ENCODE measurements around the gene PCDHGC3.

Gene PCDHGC3

DNA sequence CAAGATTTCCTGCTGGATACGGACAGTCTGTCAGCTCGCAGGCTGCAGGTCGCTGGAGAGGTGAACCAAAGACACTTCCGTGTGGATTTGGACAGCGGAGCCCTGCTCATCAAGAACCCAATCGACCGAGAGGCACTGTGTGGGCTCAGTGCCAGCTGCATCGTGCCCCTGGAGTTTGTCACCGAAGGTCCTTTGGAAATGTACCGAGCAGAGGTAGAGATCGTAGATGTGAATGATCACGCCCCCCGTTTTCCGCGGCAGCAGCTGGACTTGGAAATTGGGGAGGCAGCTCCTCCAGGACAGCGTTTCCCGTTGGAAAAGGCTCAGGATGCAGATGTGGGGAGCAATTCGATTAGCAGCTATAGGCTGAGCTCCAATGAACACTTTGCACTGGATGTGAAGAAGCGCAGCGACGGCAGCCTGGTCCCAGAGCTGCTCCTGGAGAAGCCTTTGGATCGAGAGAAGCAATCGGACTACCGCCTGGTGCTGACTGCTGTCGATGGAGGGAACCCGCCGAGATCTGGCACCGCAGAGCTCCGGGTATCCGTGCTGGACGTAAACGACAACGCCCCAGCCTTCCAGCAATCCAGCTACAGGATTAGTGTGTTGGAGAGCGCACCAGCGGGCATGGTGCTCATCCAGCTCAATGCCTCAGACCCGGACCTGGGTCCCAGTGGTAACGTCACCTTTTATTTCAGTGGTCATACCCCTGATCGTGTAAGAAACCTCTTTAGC, 9.7 kb downstream of the PCDHGC3 start:
- no peak for DNase-seq

DNA sequence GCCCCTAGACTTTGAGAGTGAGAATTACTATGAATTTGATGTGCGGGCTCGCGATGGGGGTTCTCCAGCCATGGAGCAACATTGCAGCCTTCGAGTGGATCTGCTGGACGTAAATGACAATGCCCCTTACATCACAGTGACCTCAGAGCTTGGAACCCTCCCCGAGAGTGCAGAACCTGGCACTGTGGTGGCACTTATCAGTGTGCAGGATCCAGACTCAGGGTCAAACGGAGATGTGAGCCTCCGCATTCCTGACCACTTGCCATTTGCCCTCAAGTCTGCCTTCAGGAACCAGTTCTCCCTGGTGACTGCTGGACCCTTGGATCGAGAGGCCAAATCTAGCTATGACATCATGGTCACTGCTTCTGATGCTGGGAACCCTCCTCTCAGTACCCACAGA, 10.3 kb downstream of the PCDHGC3 start:
- no peak for DNase-seq

DNA sequence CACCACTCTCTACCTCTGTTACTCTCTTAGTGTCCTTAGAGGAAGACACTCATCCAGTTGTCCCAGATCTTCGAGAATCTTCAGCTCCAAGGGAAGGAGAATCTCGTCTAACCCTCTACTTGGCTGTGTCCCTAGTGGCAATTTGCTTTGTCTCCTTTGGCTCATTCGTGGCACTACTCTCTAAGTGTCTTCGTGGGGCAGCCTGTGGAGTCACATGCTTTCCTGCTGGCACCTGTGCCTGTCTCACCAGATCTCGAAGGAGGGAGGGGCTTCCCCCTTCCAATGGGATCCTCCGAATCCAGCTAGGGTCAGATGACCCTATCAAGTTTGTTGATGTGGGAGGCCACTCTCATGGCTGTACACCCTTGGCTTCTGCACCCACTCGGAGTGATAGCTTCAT, 11.4 kb downstream of the PCDHGC3 start:
- DNase-seq, result no peak

DNA sequence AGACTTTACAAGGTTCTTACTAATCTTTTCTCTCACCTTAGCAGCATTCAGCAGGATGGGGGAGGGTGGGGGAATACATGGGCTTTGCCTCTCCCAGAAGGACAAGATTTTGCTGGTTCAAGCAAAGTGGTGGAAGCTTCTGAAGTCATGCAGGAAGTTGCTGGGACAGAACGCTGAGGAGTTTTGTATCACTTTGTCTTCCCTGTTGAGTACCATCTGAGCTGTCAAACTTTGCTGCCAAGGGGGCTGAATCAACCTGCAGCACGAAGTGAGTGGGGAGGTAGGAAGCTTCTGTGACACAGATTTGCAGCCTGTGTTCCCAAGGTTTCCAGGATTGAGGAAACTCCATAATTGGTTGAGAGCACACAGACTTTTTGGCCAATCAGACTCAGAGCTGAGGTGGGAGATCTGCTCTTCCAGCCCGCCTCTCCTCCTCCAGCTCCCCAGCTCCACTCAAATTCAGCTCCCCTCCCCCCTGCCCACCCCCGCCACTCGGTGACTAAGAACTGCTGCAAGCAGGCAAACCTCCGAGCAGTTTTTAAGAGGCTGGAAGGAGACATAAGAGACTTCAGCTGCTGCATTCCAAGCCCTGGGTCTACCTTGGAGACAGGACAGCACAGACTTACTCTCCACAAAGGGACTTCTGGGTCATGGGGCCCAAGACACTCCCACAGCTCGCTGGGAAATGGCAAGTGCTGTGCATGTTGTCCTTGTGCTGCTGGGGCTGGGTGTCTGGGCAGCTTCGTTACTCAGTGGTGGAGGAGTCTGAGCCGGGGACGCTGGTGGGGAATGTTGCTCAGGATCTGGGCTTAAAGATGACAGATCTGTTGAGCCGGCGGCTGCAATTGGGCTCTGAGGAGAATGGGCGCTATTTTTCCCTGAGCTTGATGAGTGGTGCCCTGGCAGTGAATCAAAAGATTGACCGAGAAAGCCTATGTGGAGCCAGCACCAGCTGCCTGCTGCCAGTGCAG, 13.1 kb downstream of the PCDHGC3 start, which contains the start of gene PCDHGC5:
PCDHGC5 (plus strand) TSS at position 491 of the 971 bp plus-strand sequence; CDS start at position 651, 160 bp downstream.
- no peak for DNase-seq

DNA sequence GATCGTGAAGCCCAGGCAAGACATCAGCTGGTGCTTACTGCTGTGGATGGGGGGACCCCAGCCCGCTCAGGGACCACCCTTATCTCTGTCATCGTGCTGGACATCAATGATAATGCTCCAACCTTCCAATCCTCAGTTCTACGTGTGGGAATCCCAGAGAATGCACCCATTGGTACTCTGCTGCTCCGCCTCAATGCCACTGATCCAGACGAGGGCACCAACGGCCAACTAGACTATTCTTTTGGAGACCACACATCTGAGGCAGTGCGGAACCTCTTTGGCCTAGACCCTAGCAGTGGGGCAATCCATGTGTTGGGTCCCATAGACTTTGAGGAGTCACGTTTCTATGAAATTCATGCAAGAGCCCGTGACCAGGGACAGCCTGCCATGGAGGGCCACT, 14.1 kb downstream of the PCDHGC3 start:
- DNase-seq, result no peak

DNA sequence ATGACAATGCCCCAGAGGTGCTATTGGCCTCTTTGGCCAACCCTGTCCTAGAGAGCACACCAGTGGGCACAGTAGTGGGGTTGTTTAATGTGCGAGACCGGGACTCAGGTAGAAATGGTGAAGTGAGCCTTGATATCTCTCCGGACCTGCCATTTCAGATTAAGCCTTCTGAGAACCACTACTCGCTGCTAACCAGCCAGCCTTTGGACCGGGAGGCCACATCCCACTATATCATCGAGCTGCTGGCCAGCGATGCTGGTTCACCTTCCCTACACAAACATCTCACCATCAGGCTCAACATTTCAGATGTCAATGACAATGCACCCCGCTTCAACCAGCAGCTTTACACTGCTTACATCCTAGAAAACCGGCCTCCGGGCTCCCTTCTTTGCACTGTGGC, 14.5 kb downstream of the PCDHGC3 start:
- DNase-seq, result no peak

DNA sequence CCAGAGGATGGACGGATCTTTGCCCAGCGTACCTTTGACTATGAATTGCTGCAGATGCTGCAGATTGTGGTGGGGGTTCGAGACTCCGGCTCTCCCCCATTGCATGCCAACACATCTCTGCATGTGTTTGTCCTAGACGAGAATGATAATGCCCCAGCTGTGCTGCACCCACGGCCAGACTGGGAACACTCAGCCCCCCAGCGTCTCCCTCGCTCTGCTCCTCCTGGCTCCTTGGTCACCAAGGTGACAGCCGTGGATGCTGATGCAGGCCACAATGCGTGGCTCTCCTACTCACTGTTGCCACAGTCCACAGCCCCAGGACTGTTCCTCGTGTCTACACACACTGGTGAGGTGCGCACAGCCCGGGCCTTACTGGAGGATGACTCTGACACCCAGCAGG, 15.0 kb downstream of the PCDHGC3 start:
- no peak for DNase-seq

DNA sequence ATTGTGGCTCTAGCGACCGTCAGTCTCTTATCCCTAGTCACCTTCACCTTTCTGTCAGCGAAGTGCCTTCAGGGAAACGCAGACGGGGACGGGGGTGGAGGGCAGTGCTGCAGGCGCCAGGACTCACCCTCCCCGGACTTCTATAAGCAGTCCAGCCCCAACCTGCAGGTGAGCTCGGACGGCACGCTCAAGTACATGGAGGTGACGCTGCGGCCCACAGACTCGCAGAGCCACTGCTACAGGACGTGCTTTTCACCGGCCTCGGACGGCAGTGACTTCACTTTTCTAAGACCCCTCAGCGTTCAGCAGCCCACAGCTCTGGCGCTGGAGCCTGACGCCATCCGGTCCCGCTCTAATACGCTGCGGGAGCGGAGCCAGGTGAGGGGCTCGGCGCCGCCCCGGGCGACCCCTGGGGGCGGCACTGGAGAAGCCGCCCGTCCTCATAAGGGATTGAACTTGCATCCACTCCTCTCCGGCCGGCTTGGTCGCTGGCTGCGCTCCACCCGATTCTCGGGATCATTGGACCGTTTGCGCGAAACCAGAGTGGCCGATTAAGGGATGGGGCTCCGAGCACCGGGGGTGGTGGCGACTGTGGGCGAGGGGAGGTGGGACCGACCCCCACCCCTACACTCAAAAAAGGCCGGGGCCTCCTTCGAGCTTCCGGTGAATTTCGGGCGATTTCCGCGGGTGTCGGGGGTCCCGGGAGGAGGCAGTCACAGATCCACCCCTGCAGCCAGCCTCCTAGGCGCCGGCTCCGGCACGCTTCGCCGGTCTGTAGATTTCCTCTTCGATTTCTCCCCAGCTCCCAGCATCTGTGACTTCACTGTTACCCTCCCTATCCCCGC, 15.8 kb downstream of the PCDHGC3 start:
- DNase-seq, result no peak

DNA sequence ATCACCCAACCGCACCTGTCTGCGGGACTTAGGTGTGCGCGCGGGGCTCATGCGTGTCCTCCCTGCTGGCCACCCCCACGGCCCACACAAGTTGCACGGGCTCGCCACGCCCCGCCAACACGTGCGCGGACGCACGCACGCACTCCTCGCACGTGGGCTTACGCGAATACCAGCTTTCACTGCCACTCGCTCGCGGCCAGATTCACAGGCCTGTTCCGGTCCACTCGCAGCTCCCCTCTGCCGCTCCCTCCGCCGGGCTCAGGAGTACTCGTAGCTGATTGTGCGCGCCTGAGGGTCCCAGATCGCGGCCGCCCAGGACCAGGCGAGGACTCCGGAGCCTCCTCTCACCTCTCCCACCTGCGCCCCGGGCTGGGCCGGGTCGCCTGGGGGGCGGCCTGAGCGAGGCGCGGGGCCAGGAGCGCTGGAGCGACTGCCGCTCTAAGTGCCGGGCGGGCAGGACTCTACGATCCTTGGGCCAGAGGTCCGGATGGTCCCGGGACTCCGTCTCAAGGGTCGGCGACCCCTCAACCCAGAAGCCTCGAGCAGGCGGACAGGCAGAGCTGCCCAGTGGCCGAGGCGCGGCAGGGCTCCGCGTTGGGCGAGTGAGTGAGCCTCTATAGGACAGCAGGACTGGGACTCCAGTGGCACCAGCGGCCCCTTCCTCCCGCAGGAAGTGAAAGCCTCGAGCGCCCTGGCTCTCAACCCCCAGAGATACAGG, 16.6 kb downstream of the PCDHGC3 start:
- peak in 1 of 2 donors; percentile 46 for DNase-seq

DNA sequence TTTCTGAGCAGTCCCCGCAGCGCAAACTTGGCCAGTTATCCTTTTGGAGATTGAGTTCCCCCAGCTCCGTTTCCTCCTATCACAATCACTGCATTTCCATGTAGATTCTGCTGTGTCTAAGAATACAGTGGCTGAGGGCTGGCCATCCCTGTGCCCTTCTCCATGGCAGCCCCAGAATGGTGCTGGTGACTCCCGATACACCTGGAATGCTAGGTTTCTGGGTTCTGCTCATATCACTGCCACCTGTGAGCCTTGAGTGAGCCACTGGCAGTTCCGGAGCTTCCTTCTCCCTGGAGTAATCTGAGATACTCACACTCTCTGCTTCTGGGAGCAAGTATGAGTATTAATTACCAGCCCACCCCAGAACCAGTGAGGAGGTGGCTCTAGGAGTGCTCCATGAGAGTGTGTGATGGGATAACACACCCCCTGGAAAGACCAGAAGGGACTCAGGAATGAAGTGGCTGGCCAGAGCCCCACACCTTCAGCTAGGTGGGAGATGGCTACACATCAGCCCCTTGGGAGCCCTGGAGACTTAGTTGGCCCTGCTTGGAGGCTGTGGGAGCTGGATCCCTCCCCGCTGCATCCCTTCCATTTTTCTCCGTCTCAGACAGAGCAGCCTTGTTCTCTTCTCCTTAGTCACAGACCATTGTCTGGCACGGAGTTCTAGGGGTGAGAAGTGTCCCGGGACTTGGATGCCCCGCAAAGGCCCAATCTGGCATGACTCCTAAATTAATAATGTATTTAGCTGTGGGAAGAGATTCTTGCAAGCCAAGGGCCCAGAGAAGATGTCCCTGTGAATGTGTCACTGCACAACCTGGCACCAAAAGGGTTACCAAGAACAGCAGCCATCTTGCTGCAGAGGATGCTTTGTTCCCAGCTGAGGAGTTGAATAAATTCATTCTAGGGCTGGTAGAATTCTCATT, 18.0 kb downstream of the PCDHGC3 start:
- no peak for DNase-seq

DNA sequence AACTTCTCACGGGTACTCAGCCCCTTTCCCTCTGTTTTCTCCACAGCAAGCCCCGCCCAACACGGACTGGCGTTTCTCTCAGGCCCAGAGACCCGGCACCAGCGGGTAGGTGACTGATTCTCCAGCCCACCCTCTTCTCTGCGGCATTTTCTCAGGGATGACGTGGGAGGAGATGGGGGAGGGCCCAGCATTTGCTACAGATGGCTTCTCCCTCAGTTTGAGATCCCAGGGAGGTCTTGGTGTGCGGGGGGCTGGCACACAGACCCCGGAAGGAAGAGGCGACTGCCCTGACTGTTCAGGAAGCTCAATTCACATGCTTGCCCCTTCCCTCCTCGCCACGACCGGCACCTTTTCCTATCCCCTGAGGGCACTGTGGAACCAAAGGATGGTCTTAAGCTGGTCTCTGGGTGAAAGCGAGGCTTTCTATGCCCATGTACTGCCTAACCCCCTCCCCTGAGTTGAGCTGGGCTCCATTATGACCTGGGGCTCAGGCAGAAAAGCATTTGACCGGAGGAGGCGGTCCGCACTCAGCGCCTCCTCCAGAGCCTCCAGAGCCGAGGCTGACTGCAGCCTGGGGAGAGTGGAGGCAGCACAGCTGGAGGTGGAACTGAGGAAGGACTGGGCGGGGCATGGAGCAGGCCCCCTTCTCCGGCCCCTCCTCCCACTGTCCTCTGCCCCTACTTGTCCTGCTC, 19.1 kb downstream of the PCDHGC3 start:
- DNase-seq, result no peak

DNA sequence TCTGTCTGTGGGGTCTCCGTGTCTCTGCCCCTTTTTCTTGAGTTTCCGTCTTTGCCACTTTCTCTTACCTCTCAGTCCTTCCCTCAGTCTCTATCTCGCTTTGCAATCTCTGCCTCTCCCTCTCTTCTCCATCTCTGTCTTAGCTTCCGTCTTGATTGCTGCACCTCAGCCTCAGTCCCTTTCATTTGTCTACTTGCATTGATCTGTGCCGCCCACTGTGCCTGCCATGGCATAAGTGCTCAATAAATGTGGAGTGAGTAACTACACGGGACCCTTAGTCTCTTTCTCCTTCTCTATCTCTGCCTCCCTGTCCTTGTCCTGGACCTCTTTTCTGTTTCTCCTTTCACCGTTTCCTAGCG, 19.7 kb downstream of the PCDHGC3 start:
- DNase-seq, result no peak

DNA sequence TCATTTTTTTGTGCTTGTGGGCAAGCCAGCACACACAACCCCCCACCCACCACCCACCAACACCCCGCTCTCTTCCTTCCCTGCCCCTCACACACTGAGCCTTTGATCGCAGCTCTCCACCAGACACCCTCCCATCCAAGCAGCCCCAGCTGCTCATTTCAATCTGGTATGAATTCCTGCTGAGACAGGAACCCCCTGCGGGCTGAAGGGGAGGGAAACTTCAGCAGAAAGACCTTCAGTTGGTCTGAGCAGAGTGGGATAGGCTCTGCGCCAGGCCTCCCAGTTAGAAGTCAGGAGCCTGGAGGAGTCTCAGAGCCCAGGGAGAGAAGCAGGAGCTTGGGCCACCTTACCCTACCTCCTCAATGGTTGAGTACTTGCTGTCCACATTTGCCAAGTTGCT, 20.3 kb downstream of the PCDHGC3 start:
- DNase-seq, result no peak

DNA sequence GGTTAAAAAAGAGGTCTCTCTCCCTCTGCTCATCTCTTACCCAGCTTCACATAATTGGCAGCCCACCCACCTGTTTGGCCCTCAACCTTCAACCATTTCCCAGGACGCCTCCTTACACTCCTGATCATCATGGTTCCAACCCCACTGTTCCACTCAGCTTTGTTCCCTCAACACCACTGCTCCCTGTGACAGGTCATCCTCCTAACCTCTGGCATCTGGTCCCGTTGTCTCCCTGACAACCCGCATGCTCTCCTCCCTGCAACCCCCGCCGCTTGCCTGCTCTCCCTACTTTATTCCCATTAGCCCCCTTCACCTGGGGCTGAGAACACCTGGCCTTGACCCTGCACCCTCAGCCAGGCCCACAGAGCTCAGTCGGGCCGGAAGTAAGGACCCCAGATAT, 26.0 kb downstream of the PCDHGC3 start:
- no peak for DNase-seq

DNA sequence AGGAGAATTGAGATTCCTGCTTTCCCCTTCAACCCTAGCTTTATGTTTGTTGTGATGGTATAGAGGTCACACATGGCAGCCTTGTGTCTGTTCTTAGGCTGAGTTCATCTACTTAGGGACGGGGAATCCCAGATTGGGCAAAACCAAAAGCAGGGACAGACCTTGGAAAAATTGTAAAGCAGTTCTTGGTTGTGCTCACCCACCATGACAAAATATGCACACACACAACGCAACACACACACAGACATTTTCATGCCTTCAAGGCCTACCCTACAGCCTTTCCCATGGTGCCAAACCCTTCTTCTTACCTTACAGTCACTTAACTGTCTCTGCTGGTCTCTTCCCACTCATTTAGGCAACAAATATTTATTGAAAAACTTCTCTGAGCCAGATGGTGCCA, 27.9 kb downstream of the PCDHGC3 start:
- no peak for DNase-seq

DNA sequence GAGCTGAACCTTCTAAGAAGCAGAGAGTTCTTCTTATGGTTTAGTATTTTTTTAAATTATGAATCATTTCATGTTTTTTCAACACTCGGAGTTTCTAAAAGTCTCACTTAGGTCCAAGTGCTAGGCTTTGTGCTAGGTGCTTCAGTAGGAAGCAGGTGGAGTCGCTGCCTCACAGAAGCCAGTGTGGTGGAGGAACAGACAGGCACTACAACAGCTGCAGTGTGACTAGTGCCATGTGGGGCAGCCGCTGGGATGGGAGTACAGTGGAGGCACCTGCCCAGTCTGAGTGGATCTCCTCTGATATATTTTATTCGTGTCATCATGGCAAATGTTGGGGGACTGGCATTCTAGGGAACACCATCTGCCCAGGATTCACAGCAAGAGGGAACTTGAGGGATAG, 28.4 kb downstream of the PCDHGC3 start:
- DNase-seq, result no peak

DNA sequence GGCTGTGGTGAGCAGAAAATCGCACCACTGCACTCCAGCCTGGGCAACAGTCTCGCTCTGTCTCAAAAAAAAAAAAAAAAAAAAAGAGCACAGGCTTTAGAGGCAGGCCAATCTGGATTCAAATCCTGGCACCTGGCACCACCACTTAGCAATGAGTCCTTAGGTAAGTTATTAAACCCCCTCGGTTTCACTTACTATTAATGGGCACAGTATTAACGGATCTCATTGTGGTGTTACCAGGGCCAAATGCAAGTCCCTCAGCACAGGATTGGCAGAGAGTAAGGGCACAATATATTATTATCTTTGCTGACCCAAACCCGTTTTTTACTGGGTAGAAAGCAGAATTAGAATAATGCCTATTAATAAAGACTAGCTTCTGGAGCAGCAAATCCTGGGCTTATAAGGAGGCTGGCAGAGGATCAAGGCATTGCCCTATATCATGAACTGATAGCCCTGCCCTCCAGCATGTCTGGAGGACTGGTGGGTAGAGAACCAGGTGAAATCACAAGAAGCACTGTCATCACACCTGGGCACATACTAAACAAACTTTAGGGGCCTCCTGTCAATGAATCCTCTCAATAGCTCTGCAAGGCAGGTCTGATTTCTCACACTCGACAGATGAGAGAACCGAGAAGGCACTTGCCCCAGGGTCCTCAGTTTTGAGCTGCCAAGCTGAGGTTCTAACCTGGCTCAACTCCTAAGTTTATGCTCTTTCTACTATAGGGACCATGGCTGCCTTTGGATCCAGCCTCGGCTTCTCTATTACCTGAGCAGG, 30.8 kb downstream of the PCDHGC3 start:
- no peak for DNase-seq

DNA sequence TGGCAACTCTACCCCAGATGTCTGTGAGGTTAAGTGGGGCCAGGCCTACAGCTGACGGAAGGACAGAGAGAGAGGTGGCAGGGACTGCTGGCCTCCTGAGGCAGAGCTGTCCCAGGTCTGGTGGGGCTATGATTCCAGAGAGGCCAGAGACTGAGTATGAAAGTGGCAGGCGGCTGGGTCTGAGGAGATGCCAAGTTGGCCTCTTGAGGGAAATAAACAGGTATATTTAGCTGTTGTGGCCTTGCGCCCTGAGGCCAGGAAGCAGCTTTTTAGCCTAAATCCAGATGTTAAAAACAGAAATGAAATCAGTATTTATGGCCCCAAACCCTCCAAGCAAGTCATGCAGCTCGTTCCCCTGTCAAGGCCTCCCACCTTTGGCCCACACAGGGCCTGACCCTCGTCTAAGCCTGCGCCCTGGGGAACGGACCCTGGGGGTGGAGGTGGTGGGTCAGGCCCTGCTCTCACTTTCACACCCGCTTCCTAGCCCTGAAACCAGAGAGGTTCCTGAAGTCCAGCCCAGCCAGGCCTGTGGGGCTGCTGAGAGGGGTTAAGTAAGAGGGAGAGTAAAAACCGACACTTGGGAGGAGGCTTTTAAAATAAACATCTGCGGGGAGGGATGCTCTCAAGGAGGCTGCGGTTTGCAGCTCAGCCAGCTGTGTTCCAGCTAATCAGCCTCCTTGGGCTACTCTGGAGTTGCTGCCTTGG, 31.8 kb downstream of the PCDHGC3 start:
- DNase-seq, result no peak

DNA sequence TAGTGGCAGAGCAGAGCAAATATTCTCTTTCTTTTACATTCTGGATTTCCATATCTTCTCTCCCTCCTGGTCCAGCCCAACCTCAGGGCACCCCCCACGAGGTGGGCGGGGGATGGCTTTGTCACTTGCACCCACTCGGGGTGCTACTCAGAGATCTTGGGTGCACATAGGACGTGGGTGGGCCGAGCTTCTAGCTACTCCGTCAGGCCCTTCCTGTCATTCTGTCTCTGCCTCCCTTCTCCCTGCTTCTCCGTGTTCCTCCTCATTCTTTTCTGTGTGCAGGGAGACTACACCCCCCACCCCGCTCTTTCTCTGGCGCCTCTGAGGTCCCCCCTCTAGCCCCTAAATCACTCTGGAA, 32.7 kb downstream of the PCDHGC3 start:
- no peak for DNase-seq
